ENCODE data around the gene RPL13A.
A peak's percentile ranks its signal among the peaks of the same experiment; 100 is the strongest.

RPL13A gene

GRCh38 chr19:49486710-49487276, 615 bp upstream of the RPL13A start:
- DNase-seq: no peak

- DNase-seq: no peak
Observed at GRCh38 chr19:49488046-49488862, 846 bp downstream of the RPL13A start.

DNA sequence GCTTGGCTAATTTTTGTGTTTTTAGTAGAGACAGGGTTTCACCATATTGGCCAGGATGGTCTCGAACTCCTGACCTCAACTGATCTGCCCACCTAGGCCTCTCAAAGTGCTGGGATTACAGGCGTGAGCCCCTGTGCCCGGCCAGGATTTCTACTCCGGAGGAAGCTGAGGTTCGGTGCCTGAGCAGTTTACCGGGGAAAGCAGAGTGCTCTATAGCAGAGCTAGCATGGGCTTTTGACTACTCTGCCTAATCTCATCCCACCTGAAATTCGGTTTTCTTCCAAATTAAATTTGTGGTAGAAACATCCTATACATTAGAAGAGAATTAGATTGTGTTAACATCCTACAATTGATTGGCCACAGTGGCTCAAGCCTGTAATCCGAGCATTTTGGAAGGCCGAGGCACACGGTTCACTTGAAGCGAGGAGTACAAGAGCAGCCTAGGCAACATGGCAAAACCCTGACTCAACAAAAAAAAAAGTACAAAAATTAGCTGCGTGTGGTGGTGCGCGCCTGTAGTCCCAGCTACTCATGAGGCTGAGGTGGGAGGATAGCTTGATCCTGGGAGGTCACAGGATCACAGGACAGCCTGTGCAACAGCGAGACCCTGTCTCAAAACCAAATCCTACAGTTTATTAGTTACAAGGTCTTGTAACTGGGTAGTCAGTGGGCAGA, 1.6 kb downstream of the RPL13A start:
- no peak for DNase-seq

DNA sequence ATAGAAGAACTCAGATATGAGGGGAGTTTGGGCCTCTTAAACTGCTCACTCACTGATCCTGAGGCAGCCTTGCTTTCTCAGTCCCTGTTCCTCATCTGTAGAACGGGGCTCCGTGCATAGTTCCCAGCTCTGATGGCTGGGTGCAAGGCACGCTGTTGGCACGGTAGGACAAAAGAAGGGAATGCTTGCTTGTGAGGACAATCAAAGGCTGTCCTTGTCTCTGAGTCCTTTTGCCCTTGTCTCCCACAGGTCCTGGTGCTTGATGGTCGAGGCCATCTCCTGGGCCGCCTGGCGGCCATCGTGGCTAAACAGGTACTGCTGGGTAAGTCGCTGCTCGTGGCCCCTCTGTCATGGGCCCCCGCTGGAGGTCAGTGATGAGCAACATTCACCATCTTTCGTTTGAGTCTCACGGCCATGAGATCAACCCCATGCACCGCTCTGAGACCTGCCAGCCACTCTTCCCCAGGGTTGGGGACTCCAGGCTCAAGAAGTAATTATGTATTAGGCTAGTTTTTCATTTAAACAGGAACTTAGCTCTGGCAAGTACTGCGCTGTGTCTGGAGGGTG, 2.3 kb downstream of the RPL13A start:
- no peak for DNase-seq

- no peak for DNase-seq
Observed at GRCh38 chr19:49490287-49491029, 3.0 kb downstream of the RPL13A start.

DNA sequence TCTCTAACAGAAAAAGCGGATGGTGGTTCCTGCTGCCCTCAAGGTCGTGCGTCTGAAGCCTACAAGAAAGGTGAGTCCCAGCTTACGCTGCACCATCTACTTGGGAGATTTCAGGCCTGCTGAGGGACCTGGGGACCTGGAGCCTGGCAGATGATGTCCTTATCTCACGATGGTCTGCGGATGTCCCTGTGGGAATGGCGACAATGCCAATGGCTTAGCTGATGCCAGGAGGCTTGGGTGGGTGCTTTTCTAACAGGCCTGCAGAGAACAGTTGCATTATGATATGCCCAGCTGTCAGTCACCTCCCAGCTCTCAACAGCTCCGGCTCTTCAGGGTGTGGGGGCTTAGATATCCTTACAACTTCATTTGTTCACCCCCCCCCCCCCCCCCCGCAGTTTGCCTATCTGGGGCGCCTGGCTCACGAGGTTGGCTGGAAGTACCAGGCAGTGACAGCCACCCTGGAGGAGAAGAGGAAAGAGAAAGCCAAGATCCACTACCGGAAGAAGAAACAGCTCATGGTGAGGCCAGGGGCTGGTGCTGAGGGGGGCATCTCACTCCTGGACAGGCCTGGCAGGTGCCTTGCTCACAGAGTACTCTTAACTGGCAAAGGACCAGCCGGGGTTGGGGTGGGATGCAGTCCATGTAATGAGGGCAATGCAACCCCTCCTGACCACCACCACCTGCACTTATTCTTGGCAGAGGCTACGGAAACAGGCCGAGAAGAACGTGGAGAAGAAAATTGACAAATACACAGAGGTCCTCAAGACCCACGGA, 3.8 kb downstream of the RPL13A start:
- DNase-seq: no peak

DNA sequence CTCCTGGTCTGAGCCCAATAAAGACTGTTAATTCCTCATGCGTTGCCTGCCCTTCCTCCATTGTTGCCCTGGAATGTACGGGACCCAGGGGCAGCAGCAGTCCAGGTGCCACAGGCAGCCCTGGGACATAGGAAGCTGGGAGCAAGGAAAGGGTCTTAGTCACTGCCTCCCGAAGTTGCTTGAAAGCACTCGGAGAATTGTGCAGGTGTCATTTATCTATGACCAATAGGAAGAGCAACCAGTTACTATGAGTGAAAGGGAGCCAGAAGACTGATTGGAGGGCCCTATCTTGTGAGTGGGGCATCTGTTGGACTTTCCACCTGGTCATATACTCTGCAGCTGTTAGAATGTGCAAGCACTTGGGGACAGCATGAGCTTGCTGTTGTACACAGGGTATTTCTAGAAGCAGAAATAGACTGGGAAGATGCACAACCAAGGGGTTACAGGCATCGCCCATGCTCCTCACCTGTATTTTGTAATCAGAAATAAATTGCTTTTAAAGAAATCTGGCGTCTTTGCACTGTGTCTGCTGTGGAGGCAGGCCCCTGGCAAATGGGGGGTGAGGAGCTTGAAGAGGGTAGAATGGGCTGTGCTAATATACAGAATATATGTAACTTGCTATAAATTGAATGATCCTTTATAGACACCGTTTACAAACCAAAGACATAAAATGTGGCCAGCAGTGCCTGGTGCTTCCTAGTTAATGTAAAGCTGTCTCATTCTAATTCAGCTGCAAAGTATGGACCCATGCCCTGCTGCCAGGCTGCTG, 4.6 kb downstream of the RPL13A start:
- no peak for DNase-seq

DNA sequence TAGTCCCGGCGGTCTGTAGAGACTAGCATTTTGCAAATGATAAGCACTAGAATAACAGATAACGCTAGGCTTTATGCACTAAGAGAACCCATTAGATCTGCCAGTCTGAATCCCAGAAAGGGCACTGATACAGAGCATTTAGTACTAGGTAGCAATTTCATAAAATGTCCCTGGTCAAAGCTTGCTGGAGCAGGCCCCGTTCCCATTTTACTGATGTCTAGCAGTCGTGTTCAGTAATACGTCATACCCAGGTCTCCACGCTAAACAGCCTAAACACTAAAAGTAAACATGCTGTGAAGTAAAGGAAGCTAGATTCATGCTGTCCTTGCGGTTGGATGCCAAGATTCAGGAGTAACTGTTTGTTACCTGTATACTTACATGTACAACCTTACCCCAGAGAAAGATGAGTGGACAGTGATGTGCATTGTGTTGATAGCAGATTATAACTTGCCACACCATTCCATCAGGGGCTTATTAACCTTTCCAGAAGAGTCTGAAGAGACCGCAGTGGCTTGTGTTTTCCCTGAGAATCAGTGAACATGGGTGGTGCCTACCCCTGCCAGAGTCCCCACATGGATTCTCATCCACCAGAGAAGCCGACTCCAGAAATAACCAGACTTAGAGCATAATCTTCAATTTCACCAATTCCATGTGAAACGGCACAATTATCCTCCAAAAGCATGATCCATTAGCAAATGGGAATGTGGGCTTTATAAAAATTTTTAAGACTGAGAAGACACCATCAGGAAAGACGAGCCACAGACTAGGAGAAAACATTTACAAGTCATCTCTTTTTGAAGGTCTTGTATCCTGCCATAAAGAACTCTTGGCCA, 5.4 kb downstream of the RPL13A start:
- DNase-seq: no peak

DNA sequence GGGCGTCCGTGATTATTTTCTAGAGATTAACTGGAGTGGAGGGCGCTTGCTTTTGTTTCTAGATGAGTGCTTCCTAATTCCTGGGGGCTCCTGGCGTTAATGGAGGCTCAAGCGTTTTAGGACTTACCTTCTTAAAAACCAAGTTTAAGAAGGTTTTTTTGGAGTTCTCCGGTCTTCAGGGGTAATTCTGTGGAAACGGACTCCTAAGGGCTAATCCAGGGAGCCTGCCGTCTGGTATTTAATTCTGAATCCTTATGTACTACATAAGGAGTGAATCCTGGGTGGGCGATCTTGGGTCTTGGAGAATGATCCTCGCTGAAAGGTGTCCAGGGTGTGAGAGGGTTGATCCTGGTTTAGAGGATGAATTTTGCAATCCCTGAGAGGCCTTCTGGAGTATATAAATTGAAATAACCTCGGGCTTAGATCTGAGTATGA, 9.2 kb downstream of the RPL13A start:
- DNase-seq: no peak

GRCh38 chr19:49497047-49497788, 9.8 kb downstream of the RPL13A start:
- DNase-seq: no peak

- DNase-seq: no peak
Observed at GRCh38 chr19:49497789-49498103, 10.3 kb downstream of the RPL13A start.

- no peak for DNase-seq
Observed at GRCh38 chr19:49498475-49498874, 11.1 kb downstream of the RPL13A start.

DNA sequence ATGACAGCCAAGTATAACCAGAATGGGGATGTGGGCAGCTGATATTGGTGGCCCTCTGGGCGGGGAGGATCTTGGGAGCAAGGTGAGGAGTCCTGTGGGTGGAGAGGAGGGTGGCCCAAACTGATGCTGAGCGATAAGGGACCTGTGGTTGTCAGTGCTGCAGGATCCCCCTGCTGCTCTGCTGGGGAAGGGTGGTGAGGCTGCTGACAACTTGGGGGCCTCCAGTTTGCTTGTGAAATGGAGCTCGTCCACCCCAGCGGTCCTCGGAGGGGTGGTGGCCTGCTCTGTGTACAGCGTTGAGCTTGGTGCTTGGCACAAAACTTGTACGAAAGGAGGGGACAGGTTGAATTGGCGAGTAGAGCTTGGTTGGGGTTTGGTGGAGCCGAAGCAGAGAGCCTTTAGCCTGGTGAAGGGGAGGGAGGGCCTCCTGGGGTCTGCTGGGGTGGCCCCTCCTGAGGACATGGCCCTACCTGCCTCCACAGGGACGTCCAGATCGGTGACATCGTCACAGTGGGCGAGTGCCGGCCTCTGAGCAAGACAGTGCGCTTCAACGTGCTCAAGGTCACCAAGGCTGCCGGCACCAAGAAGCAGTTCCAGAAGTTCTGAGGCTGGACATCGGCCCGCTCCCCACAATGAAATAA, 11.7 kb downstream of the RPL13A start:
- no peak for DNase-seq

GRCh38 chr19:49502866-49503581, 15.6 kb downstream of the RPL13A start:
- DNase-seq: peak; percentile 65

GRCh38 chr19:49503582-49503962, 16.2 kb downstream of the RPL13A start:
- no peak for DNase-seq

GRCh38 chr19:49506575-49507105, 19.2 kb downstream of the RPL13A start:
- no peak for DNase-seq

DNA sequence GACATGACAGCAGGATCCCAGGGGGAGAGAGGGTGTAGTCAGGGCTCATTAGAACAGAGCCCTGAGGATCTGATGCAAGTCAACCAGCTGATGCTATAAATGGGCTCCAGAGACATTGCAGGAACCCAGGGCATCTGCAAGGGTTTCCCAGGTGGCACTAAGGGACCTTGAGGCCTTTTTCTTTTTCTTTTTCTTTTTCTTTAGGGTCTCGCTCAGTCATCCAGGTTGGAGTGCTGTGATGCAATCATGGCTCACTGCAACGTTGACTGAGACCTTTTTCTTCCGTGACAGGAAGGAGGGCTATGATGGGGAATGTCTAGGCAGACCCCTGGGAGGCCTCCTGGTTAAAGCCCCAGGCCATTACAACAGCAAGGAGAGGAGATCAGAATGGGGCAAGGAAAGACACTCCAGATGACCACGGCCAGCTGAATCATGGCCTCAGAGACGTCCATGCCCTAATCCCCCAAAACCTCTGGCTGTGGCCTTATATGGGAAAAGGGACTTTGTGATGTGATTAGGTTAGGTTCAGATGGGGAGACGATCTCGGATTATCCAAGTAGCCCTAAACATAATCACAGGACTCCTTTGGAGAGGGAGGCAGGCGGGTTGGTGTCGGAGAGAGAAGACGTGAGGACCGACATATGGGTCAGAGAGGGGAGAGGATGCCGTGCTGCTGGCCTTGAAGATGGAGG, 20.5 kb downstream of the RPL13A start:
- DNase-seq: no peak

Measured in NCI-H524 treated with DMSO at 0.1 percent for 48 hours (cell line).